ENCODE data around the gene DNER. TPM values are rescaled to one million over a fixed set of nuclear protein-coding genes. Genes with fewer than 3 reads are reported as not detected.

Gene DNER
- polyA plus RNA-seq, 1 of the 3 experiments (the other 2 are of a cell fraction): 1.4 TPM

- TF ChIP-seq RAD21 (IDR thresholded peaks at IDR 0.05; ENCODE audit: low read length): no peak
- no peak for TF ChIP-seq RCOR1 (IDR thresholded peaks at IDR 0.05; ENCODE audit: low read length)
- TF ChIP-seq PBX3 (IDR thresholded peaks at IDR 0.05): no peak
- no peak for TF ChIP-seq TAF1 (IDR thresholded peaks at IDR 0.05; ENCODE audit: borderline replicate concordance, low read depth, low read length)
- TF ChIP-seq REST (IDR thresholded peaks at IDR 0.05; ENCODE audit: low read depth, low read length): no peak
- no peak for TF ChIP-seq GABPA (IDR thresholded peaks at IDR 0.05; ENCODE audit: low read depth)
- TF ChIP-seq TCF12 (IDR thresholded peaks at IDR 0.05): no peak
- Histone ChIP-seq H3K4me2 (no peak overlapping the region), H3K79me2 (ENCODE audit: insufficient read depth) (no peaks in the 10 kb centered on the region), H2AFZ (ENCODE audit: low read depth) (no peak overlapping the region), H3K27ac (ENCODE audit: low read depth in 2 of 2, low read length in 1 of 2) (no peak overlapping the region), H4K20me1 (ENCODE audit: insufficient read depth) (no peaks in the 10 kb centered on the region), H3K9me2 (no peaks in the 10 kb centered on the region), H3K4me1 (ENCODE audit: control insufficient read depth in 1 of 2, insufficient read depth in 2 of 2, low read depth in 1 of 2, low read length in 1 of 2) (peaks cover 0 to 8% of the 10 kb centered on the region in 2 experiments; a peak in 1 of 4 replicates), H3K36me3 (replicated peaks in 1 of 2; ENCODE audit: control insufficient read depth in 1 of 2, insufficient read depth in 2 of 2, low read length in 1 of 2) (no peaks in the 10 kb centered on the region), H3K9me3 (no peaks in the 10 kb centered on the region), H3K9ac (no peak overlapping the region), H3K4me3 (ENCODE audit: low read depth in 2 of 2, low read length in 1 of 2) (no peak overlapping the region), H3K27me3 (ENCODE audit: insufficient read depth) (no peaks in the 10 kb centered on the region), H3F3A (replicated peaks; ENCODE audit: insufficient read depth) (no peaks in the 10 kb centered on the region)
- no peak for DNase-seq
- POLR2A ChIA-PET: no interaction called here
- WGBS (ENCODE audit: low lambda C conversion rate): 32% methylated on average over 3 of the region's 3 CpGs
- CTCF ChIA-PET: no interaction called here
Measured at GRCh38 chr2:229372207-229372606, 342.1 kb downstream of the DNER start.

- H3K79me2 ChIP-seq (ENCODE audit: insufficient read depth): no peaks in the 10 kb centered on the region
- peaks cover 0 to 8% of the 10 kb centered on the region in 2 experiments; a peak in 1 of 4 replicates for H3K4me1 ChIP-seq (ENCODE audit: control insufficient read depth in 1 of 2, insufficient read depth in 2 of 2, low read depth in 1 of 2, low read length in 1 of 2)
- no peaks in the 10 kb centered on the region for H3K27me3 ChIP-seq (ENCODE audit: insufficient read depth)
- H3K9ac ChIP-seq: no peak overlapping the region
- H3K36me3 ChIP-seq (replicated peaks in 1 of 2; ENCODE audit: control insufficient read depth in 1 of 2, insufficient read depth in 2 of 2, low read length in 1 of 2): no peaks in the 10 kb centered on the region
- POLR2A ChIA-PET: no interaction called here
- H3K27ac ChIP-seq (ENCODE audit: low read depth in 2 of 2, low read length in 1 of 2): no peak overlapping the region
- no peaks in the 10 kb centered on the region for H3K9me2 ChIP-seq
- no peak for DNase-seq
- 30% methylated on average over 3 of the region's 3 CpGs for WGBS (ENCODE audit: low lambda C conversion rate)
- CTCF ChIA-PET: interaction anchor here (1.0 kb wide), 1 partner anchor 97 kb away, joined by 3 read pairs; no protein-coding TSS in a partner anchor
- no peak overlapping the region for H3K4me3 ChIP-seq (ENCODE audit: low read depth in 2 of 2, low read length in 1 of 2)
- no peak overlapping the region for H3K4me2 ChIP-seq
- no peaks in the 10 kb centered on the region for H4K20me1 ChIP-seq (ENCODE audit: insufficient read depth)
- H2AFZ ChIP-seq (ENCODE audit: low read depth): no peak overlapping the region
- H3K9me3 ChIP-seq: no peaks in the 10 kb centered on the region
- no peaks in the 10 kb centered on the region for H3F3A ChIP-seq (replicated peaks; ENCODE audit: insufficient read depth)
- no peak for TF ChIP-seq FOXJ3 (CRISPR knock-in tag; IDR thresholded peaks at IDR 0.05)
- TF ChIP-seq REST (IDR thresholded peaks at IDR 0.05; ENCODE audit: low read depth, low read length): no peak
- TF ChIP-seq JUND (IDR thresholded peaks at IDR 0.05): no peak
- no peak for TF ChIP-seq NRF1 (IDR thresholded peaks at IDR 0.05; ENCODE audit: low read depth, low read length)
- no peak for TF ChIP-seq YY1 (IDR thresholded peaks at IDR 0.05; ENCODE audit: low read depth)
- no peak for TF ChIP-seq USF1 (IDR thresholded peaks at IDR 0.05; ENCODE audit: borderline replicate concordance, low read depth)
- no peak for TF ChIP-seq TEAD4 (IDR thresholded peaks at IDR 0.05; ENCODE audit: borderline replicate concordance, insufficient read depth)
- no peak for TF ChIP-seq SMC3 (IDR thresholded peaks at IDR 0.05; ENCODE audit: low read depth, low read length)
- TF ChIP-seq RXRA (IDR thresholded peaks at IDR 0.05; ENCODE audit: borderline replicate concordance, low read depth): no peak
- TF ChIP-seq USF2 (IDR thresholded peaks at IDR 0.05; ENCODE audit: borderline replicate concordance, low read depth, low read length): no peak
- no peak for TF ChIP-seq CHD2 (IDR thresholded peaks at IDR 0.05; ENCODE audit: low read length, partially characterized antibody)
- TF ChIP-seq MEF2A (IDR thresholded peaks at IDR 0.05; ENCODE audit: borderline replicate concordance, low read depth): no peak
Measured at GRCh38 chr2:229371086-229371485, 343.3 kb downstream of the DNER start.
